Neutrophil (primary cell): ENCODE results near the gene DNASE1L1.
A peak's percentile ranks its signal among the peaks of the same experiment; 100 is the strongest.
"Not testable (repeated sequence)": the region's sequence is repeated elsewhere in the genome, so short reads cannot be mapped to it uniquely, and the experiment has no call there.

Experiments
- H3K27ac ChIP-seq: fragments of 200-600 bp; sonication (generic); 2 replicates; pipeline ENCODE4 v1.5.1; 2016; ENCODE audit warnings: mild to moderate bottlenecking, moderate library complexity
- H3K27me3 ChIP-seq: fragments of 200-600 bp; sonication (generic); 2 replicates; pipeline ENCODE4 v1.6.0; 2016; ENCODE audit warnings: mild to moderate bottlenecking
- H3K36me3 ChIP-seq: fragments of 200-600 bp; sonication (generic); 2 replicates; pipeline ENCODE4 v1.5.1; 2017
- H3K4me1 ChIP-seq, 2 experiments: fragments of 200-600 bp in 1 of 2; sonication (generic) in 1 of 2; 1 replicate in 1 of 2; 2 replicates in 1 of 2; pipeline versions ENCODE4 v1.5.1 to v1.6.1; 2013 to 2016; ENCODE audit warnings: low read depth in 1 of 2, low read length in 1 of 2, mild to moderate bottlenecking in 1 of 2, moderate library complexity in 1 of 2; ENCODE audit not compliant: control insufficient read depth in 1 of 2, insufficient read depth in 1 of 2
- H3K4me3 ChIP-seq, 2 experiments: fragments of 200-600 bp in 1 of 2; sonication (generic) in 1 of 2; 1 replicate in 1 of 2; 2 replicates in 1 of 2; pipeline ENCODE4 v1.5.1; 2013 to 2016; ENCODE audit warnings: low read depth in 1 of 2, low read length in 1 of 2, mild to moderate bottlenecking in 1 of 2, moderate library complexity in 1 of 2
- H3K9me3 ChIP-seq: fragments of 200-600 bp; sonication (generic); 2 replicates; pipeline ENCODE4 v1.5.1; 2016
- TF ChIP-seq, protein P1 (sequence below): fragments of 200-600 bp; sonication (generic); IDR thresholded peaks from 2 replicates; pipeline ENCODE4 v1.5.1; 2016; ENCODE audit warnings: antibody characterized with exemption

Gene DNASE1L1

DNA sequence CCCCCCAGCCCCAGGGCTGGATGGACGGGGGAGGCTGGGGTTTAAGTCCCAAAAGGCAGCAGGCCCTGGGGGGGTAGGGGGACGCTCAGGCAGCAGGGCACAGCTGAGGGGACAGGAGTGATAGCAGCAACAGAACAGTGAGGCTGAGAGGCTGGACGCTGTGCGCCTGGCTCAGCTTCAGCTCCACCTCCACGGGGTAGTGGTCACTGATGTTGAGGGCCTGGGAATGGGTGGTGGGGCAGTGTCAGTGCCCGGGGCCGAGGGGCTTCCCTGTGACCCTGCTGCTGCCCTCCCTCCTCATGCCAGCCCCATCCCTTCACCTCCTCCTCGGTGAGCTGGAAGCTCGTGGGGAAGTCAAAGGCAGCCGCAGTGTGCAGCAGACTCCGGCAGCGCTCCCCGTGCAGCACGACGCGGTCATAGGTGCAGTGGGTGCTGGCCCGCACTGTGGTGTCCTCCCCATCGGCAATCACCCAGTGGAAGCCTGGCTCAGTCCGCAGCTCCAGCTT is 6.4 kb downstream of the DNASE1L1 start:
- TF ChIP-seq, protein P1, sequence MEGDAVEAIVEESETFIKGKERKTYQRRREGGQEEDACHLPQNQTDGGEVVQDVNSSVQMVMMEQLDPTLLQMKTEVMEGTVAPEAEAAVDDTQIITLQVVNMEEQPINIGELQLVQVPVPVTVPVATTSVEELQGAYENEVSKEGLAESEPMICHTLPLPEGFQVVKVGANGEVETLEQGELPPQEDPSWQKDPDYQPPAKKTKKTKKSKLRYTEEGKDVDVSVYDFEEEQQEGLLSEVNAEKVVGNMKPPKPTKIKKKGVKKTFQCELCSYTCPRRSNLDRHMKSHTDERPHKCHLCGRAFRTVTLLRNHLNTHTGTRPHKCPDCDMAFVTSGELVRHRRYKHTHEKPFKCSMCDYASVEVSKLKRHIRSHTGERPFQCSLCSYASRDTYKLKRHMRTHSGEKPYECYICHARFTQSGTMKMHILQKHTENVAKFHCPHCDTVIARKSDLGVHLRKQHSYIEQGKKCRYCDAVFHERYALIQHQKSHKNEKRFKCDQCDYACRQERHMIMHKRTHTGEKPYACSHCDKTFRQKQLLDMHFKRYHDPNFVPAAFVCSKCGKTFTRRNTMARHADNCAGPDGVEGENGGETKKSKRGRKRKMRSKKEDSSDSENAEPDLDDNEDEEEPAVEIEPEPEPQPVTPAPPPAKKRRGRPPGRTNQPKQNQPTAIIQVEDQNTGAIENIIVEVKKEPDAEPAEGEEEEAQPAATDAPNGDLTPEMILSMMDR = no peak
- Histone ChIP-seq H3K9me3 (no peaks in the 10 kb centered on the region), H3K4me1 (peaks cover 9 to 16% of the 10 kb centered on the region in 2 experiments), H3K36me3 (peaks cover 49% of the 10 kb centered on the region), H3K4me3 (no peak overlapping the region), H3K27ac (peak overlapping the region; percentile 55), H3K27me3 (no peaks in the 10 kb centered on the region)

DNA sequence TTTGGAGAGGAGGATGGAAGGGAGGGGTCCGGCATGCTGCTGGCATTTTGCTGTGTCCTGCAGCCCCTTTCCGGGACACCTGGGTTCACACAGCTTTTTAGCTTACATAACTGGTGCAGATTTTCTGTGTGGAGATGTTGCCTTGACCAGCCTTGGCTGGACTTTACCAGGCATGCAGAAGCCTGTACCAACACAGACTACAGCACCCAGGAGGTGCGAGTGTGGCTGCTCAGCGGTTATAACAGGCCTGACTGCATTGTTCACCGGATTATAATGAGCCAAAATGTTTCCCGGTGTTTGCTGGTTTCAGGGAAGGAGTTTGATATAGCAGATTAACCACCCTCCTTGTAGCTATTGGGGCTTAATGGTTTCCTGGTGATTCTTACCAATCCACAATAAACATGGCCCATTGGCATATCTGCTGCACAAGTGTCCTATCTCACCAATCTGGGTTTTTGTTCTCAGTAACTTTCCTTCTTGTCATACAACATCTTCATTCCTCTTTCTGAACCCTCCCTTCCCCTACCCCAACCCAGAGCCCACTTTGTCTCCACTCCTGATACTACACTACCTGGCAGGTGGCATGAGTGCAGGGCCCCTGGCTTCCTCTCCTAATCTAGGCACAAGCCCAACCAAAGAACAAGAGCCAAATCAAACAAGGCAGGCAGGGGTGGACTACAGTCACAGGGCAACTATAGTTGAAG is 7.0 kb downstream of the DNASE1L1 start:
- Histone ChIP-seq H3K4me3 (no peak overlapping the region), H3K27me3 (no peaks in the 10 kb centered on the region), H3K4me1 (peaks cover 13 to 18% of the 10 kb centered on the region in 2 experiments), H3K36me3 (peaks cover 49% of the 10 kb centered on the region), H3K27ac (peak overlapping the region; percentile 55), H3K9me3 (no peaks in the 10 kb centered on the region)
- TF ChIP-seq, protein P1 = no peak

DNA sequence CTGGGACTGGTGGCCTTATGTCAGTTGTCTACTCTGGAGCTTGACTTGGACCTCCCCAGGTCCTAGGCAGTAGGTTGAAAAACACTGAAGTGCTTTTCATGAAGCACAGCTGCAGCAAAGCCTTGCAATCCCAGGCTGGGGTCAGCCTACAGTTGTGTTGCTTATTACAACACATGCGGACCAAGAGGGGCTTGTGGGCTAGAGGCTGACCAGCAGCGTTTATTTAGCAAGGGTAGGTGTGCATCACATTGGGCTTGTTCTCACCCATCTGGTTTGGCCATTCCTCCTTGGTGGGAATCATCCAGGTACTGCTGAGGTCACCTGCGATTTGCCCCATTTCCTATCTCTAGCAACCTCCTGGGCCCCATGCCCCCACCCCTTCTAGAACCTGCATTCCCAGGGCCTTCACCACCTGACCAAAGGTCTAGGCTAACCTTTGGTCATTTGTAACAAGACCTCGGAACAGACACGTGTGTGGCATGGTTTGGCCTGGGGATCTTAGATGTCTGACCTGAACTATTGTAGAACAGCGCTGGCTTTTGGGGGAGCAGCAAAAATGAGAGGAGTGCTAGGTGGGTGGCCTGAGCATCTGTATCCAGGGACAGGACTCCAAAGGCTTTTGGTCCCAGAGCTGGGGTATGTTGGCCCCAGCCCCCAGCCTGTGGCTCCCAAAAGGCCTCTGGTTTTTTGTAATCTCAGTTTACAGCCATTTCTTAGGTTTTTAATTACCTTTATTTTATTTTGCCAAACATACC is 7.8 kb downstream of the DNASE1L1 start:
- Histone ChIP-seq H3K27me3 (no peaks in the 10 kb centered on the region), H3K4me3 (no peak overlapping the region), H3K36me3 (peaks cover 49% of the 10 kb centered on the region), H3K9me3 (no peaks in the 10 kb centered on the region), H3K4me1 (peaks cover 16 to 21% of the 10 kb centered on the region in 2 experiments), H3K27ac (peak overlapping the region; percentile 55)
- TF ChIP-seq, protein P1 = no peak

DNA sequence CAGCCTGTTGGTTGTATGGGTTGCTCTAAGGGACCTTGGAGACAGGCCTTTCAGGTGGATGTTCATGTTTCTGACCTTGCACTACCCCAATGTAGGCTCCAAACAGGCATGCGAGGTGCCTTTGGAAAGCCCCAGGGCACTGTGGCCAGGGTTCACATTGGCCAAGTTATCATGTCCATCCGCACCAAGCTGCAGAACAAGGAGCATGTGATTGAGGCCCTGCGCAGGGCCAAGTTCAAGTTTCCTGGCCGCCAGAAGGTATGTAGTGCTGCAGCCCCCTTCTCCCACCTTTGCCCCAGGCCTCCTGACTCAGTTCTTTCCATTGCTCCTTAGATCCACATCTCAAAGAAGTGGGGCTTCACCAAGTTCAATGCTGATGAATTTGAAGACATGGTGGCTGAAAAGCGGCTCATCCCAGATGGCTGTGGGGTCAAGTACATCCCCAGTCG is 8.7 kb downstream of the DNASE1L1 start:
- H3K4me3 ChIP-seq, H3K9me3 ChIP-seq, H3K27me3 ChIP-seq: not testable (repeated sequence)
- peaks cover 48% of the 10 kb centered on the region for H3K36me3 ChIP-seq
- peaks cover 16 to 21% of the 10 kb centered on the region in 2 experiments for H3K4me1 ChIP-seq
- H3K27ac ChIP-seq = peak overlapping the region; percentile 55

- Histone ChIP-seq H3K27me3 (no peaks in the 10 kb centered on the region), H3K4me3 (peak overlapping the region; percentile 70 to 78), H3K4me1 (peaks cover 16 to 21% of the 10 kb centered on the region in 2 experiments), H3K9me3 (no peaks in the 10 kb centered on the region), H3K36me3 (peaks cover 42% of the 10 kb centered on the region), H3K27ac (peak overlapping the region; percentile 96)
- TF ChIP-seq, protein P1 = no peak
Measured at GRCh38 chrX:154399527-154400368, 9.3 kb downstream of the DNASE1L1 start.
